MM.1S (cell line): Measurements from ENCODE around the gene CFAP99.

Experiments used
- DNase-seq: peaks from one replicate; pipeline ENCODE4 v3.0.0-alpha.2; 2015
- H2AFZ ChIP-seq: fragments of 300-600 bp; sonication (generic); 2 replicates; pipeline ENCODE4 v1.6.0; 2016; ENCODE audit warnings: antibody characterized with exemption, low read length
- H3F3A ChIP-seq: fragments of 300-600 bp; sonication (generic); 2 replicates; pipeline ENCODE4 v1.6.1; 2016; ENCODE audit warnings: mild to moderate bottlenecking, antibody characterized with exemption, low read length, moderate library complexity, mixed read lengths; ENCODE audit not compliant: insufficient read depth
- H3K27ac ChIP-seq: fragments of 300-600 bp; sonication (generic); 2 replicates; pipeline ENCODE4 v1.5.1; 2016; ENCODE audit warnings: mild to moderate bottlenecking, low read length
- H3K27me3 ChIP-seq: fragments of 300-600 bp; sonication (generic); replicated peaks from 2 replicates; pipeline ENCODE4 v1.6.0; 2016; ENCODE audit warnings: low read length; ENCODE audit not compliant: insufficient read depth
- H3K36me3 ChIP-seq: fragments of 300-600 bp; sonication (generic); replicated peaks from 2 replicates; pipeline ENCODE4 v1.6.1; 2016; ENCODE audit warnings: mild to moderate bottlenecking, low read length, mixed read lengths; ENCODE audit not compliant: insufficient read depth
- H3K4me1 ChIP-seq: fragments of 300-600 bp; sonication (generic); 2 replicates; pipeline ENCODE4 v1.6.1; 2016; ENCODE audit warnings: low read length, mixed read lengths
- H3K4me2 ChIP-seq: fragments of 300-600 bp; sonication (generic); 2 replicates; pipeline ENCODE4 v1.6.0; 2016; ENCODE audit warnings: low read depth, low read length
- H3K4me3 ChIP-seq: fragments of 300-600 bp; sonication (generic); 2 replicates; pipeline ENCODE4 v1.5.1; 2016; ENCODE audit warnings: low read length, mixed read lengths
- H3K79me2 ChIP-seq: fragments of 300-600 bp; sonication (generic); 2 replicates; pipeline ENCODE4 v1.6.1; 2016; ENCODE audit warnings: mixed run types, low read length, mixed read lengths
- H3K9ac ChIP-seq: fragments of 300-600 bp; sonication (generic); 2 replicates; pipeline ENCODE4 v1.6.1; 2016; ENCODE audit warnings: low read length, mixed read lengths
- H3K9me2 ChIP-seq: fragments of 300-600 bp; sonication (generic); replicated peaks from 2 replicates; pipeline ENCODE4 v1.6.1; 2016; ENCODE audit warnings: mild to moderate bottlenecking, low read length, mixed read lengths; ENCODE audit not compliant: insufficient read depth
- H3K9me3 ChIP-seq: fragments of 300-600 bp; sonication (generic); replicated peaks from 2 replicates; pipeline ENCODE4 v1.6.1; 2016; ENCODE audit warnings: mild to moderate bottlenecking, low read length, mixed read lengths; ENCODE audit not compliant: insufficient read depth
- H4K20me1 ChIP-seq: fragments of 300-600 bp; sonication (generic); 2 replicates; pipeline ENCODE4 v1.6.1; 2016; ENCODE audit warnings: mild to moderate bottlenecking, low read length, moderate library complexity, mixed read lengths; ENCODE audit not compliant: insufficient read depth
- CTCF ChIP-seq: fragments of 300-600 bp; sonication (generic); IDR thresholded peaks from 2 replicates; pipeline ENCODE4 v1.5.1; 2016; ENCODE audit warnings: antibody characterized with exemption, low read length, mixed read lengths
- EZH2 ChIP-seq: fragments of 300-600 bp; sonication (generic); optimal IDR thresholded peaks from 2 replicates; pipeline ENCODE3; 2017; ENCODE audit warnings: low read depth, mild to moderate bottlenecking, antibody characterized with exemption, low read length, mixed read lengths
- EZH2phosphoT487 ChIP-seq: fragments of 300-600 bp; sonication (generic); IDR thresholded peaks from 2 replicates; pipeline ENCODE4 v1.6.1; 2018; ENCODE audit warnings: antibody characterized with exemption, low read length

The CFAP99 gene

GRCh38 chr4:2438822-2439718 lies 20.3 kb downstream of the CFAP99 start:
- TF ChIP-seq EZH2 (no peak), EZH2phosphoT487 (no peak), CTCF (no peak)
- Histone ChIP-seq H2AFZ (no peak overlapping the region), H3F3A (no peaks in the 10 kb centered on the region), H3K9me2 (no peaks in the 10 kb centered on the region), H3K4me3 (no peak overlapping the region), H3K9ac (no peak overlapping the region), H3K27ac (no peak overlapping the region), H3K4me2 (no peak overlapping the region), H3K9me3 (no peaks in the 10 kb centered on the region), H3K27me3 (0 out of 2 replicates have a peak, but pooled peaks cover 3% of the 10 kb centered on the region), H3K4me1 (peaks cover 4% of the 10 kb centered on the region), H4K20me1 (no peaks in the 10 kb centered on the region), H3K79me2 (no peaks in the 10 kb centered on the region), H3K36me3 (no peaks in the 10 kb centered on the region)
- no peak for DNase-seq

GRCh38 chr4:2441393-2442174 lies 22.8 kb downstream of the CFAP99 start:
- Histone ChIP-seq H3K27ac (no peak overlapping the region), H3F3A (no peaks in the 10 kb centered on the region), H2AFZ (peak overlapping the region; percentile 93), H3K4me2 (peak overlapping the region; percentile 76), H3K9me3 (no peaks in the 10 kb centered on the region), H3K36me3 (no peaks in the 10 kb centered on the region), H3K27me3 (no peaks in the 10 kb centered on the region), H3K4me3 (no peak overlapping the region), H3K9ac (peak overlapping the region; percentile 15; the same call in 1 of the 2 replicates), H3K9me2 (no peaks in the 10 kb centered on the region), H3K79me2 (no peaks in the 10 kb centered on the region), H3K4me1 (peaks cover 4% of the 10 kb centered on the region), H4K20me1 (no peaks in the 10 kb centered on the region)
- DNase-seq = peak; percentile 82
- TF ChIP-seq EZH2 (no peak), CTCF (peak; percentile 99)

- peaks cover 4% of the 10 kb centered on the region for H3K4me1 ChIP-seq
- peak overlapping the region; percentile 93; the same call in 1 of the 2 replicates for H2AFZ ChIP-seq
- no peaks in the 10 kb centered on the region for H3F3A ChIP-seq
- H3K9me3 ChIP-seq = no peaks in the 10 kb centered on the region
- H3K4me2 ChIP-seq = peak overlapping the region; percentile 76; the same call in 1 of the 2 replicates
- H3K27me3 ChIP-seq = no peaks in the 10 kb centered on the region
- H3K9me2 ChIP-seq = no peaks in the 10 kb centered on the region
- no peak overlapping the region for H3K27ac ChIP-seq
- H4K20me1 ChIP-seq = no peaks in the 10 kb centered on the region
- H3K4me3 ChIP-seq = no peak overlapping the region
- TF ChIP-seq EZH2 (no peak), EZH2phosphoT487 (no peak)
- H3K36me3 ChIP-seq = no peaks in the 10 kb centered on the region
- no peak for DNase-seq
- no peak overlapping the region for H3K9ac ChIP-seq
- H3K79me2 ChIP-seq = no peaks in the 10 kb centered on the region
These were observed 23.6 kb downstream of the CFAP99 start for GRCh38 chr4:2442175-2442993.
